ENCODE results near the gene SPATS2L.
A peak's percentile ranks its signal among the peaks of the same experiment; 100 is the strongest.

Gene SPATS2L

GRCh38 chr2:200525551-200525881 lies 219.0 kb downstream of the SPATS2L start:
- H3K9me3 ChIP-seq (ENCODE audit: control insufficient read depth in 5 of 5, low read length in 5 of 5), result no peaks in the 10 kb centered on the region

GRCh38 chr2:200525882-200526651 lies 219.6 kb downstream of the SPATS2L start, which contains the start of gene SGO2:
Gene SGO2, plus strand, starts transcription at chr2:200526207. Its CDS starts 6,769 bp downstream, at chr2:200532976.
- Histone ChIP-seq H3K27ac (ENCODE audit: low read depth, low read length) (peak within 1 kb of the TSS; percentile 40), H3K9me3 (ENCODE audit: control insufficient read depth in 5 of 5, low read length in 5 of 5) (no peaks in the 10 kb centered on the region), H3K27me3 (ENCODE audit: control insufficient read depth in 5 of 5, insufficient read depth in 4 of 5, low read length in 5 of 5) (peaks cover 0 to 2% (median 0%) of the 10 kb centered on the region in 5 donors), H3K4me3 (ENCODE audit: low read depth in 1 of 5, low read length in 5 of 5) (peak within 1 kb of the TSS; percentile 79 to 93 (median 88)), H3K36me3 (ENCODE audit: control insufficient read depth in 5 of 5, insufficient read depth in 5 of 5, low read length in 5 of 5) (no peaks in the 10 kb centered on the region), H3K4me1 (ENCODE audit: control insufficient read depth in 5 of 5, insufficient read depth in 5 of 5, low read length in 5 of 5) (peaks cover 3 to 15% (median 13%) of the 10 kb centered on the region in 5 donors), H3K9ac (ENCODE audit: low read length in 5 of 5) (peak within 1 kb of the TSS in 4 of 5 donors; percentile 41 to 83 (median 79))

More at GRCh38 chr2:200525551-200525881, 219.0 kb downstream of the SPATS2L start:
- Histone ChIP-seq H3K27ac (ENCODE audit: low read depth, low read length) (peak overlapping the region; percentile 40), H3K27me3 (ENCODE audit: control insufficient read depth in 5 of 5, insufficient read depth in 4 of 5, low read length in 5 of 5) (peaks cover 0 to 2% (median 0%) of the 10 kb centered on the region in 5 donors), H3K4me1 (ENCODE audit: control insufficient read depth in 5 of 5, insufficient read depth in 5 of 5, low read length in 5 of 5) (peaks cover 3 to 15% (median 13%) of the 10 kb centered on the region in 5 donors), H3K9ac (ENCODE audit: low read length in 5 of 5) (peak overlapping the region in 4 of 5 donors; percentile 30 to 73 (median 55)), H3K36me3 (ENCODE audit: control insufficient read depth in 5 of 5, insufficient read depth in 5 of 5, low read length in 5 of 5) (no peaks in the 10 kb centered on the region), H3K4me3 (ENCODE audit: low read depth in 1 of 5, low read length in 5 of 5) (peak overlapping the region; percentile 79 to 93 (median 88))

- Histone ChIP-seq H3K4me1 (ENCODE audit: control insufficient read depth in 5 of 5, insufficient read depth in 5 of 5, low read length in 5 of 5) (peaks cover 3 to 15% (median 13%) of the 10 kb centered on the region in 5 donors), H3K9me3 (ENCODE audit: control insufficient read depth in 5 of 5, low read length in 5 of 5) (no peaks in the 10 kb centered on the region), H3K27me3 (ENCODE audit: control insufficient read depth in 5 of 5, insufficient read depth in 4 of 5, low read length in 5 of 5) (no peaks in the 10 kb centered on the region), H3K27ac (ENCODE audit: low read depth, low read length) (no peak overlapping the region), H3K36me3 (ENCODE audit: control insufficient read depth in 5 of 5, insufficient read depth in 5 of 5, low read length in 5 of 5) (no peaks in the 10 kb centered on the region), H3K9ac (ENCODE audit: low read length in 5 of 5) (no peak overlapping the region), H3K4me3 (ENCODE audit: low read depth in 1 of 5, low read length in 5 of 5) (no peak overlapping the region)
These were observed 221.7 kb downstream of the SPATS2L start for GRCh38 chr2:200528228-200528627.
